SK-N-SH treated with all-trans-retinoic acid at 6 μM for 48 hours (cell line): Measurements from ENCODE around the gene SELPLG.

Experiments used
- ATAC-seq: fragments of 200-7000 bp; cut with Tn5 transposase; 3 replicates; pipeline ENCODE4 v1.9.1; 2020; ENCODE audit warnings: mild to moderate bottlenecking, moderate library complexity
- ARNTL ChIP-seq: fragments of 450-650 bp; formaldehyde crosslinking; IDR thresholded peaks from 2 replicates; pipeline ENCODE4 v1.5.0; 2020; ENCODE audit warnings: low read depth, mild to moderate bottlenecking, moderate library complexity, borderline replicate concordance
- CSDC2 ChIP-seq: fragments of 250-450 bp; sonication (Bioruptor Pico); IDR thresholded peaks from 2 replicates; pipeline ENCODE4 v1.5.0; 2020; ENCODE audit warnings: mild to moderate bottlenecking, moderate library complexity
- ESRRG ChIP-seq: fragments of 250-450 bp; sonication (Bioruptor Pico); IDR thresholded peaks from 2 replicates; pipeline ENCODE4 v1.6.1; 2021; ENCODE audit warnings: mild to moderate bottlenecking
- GLIS3 ChIP-seq: fragments of 250-450 bp; sonication (Bioruptor Pico); IDR thresholded peaks from 2 replicates; pipeline ENCODE4 v1.5.0; 2020; ENCODE audit warnings: mild to moderate bottlenecking, moderate library complexity
- ISL1 ChIP-seq: fragments of 250-450 bp; sonication (Bioruptor Pico); IDR thresholded peaks from 2 replicates; pipeline ENCODE4 v2.1.2; 2022; ENCODE audit warnings: mild to moderate bottlenecking, moderate library complexity
- OSR1 ChIP-seq: fragments of 250-450 bp; sonication (Bioruptor Pico); IDR thresholded peaks from 2 replicates; pipeline ENCODE4 v1.8.0; 2022; ENCODE audit warnings: moderate library complexity, mild to moderate bottlenecking, inconsistent platforms
- SNAI2 ChIP-seq: fragments of 250-450 bp; sonication (Bioruptor Pico); IDR thresholded peaks from 2 replicates; pipeline ENCODE4 v1.5.0; 2020; ENCODE audit warnings: mild to moderate bottlenecking, moderate library complexity
- TCF4 ChIP-seq: fragments of 250-450 bp; sonication (Bioruptor Pico); IDR thresholded peaks from 2 replicates; pipeline ENCODE4 v1.8.0; 2021; ENCODE audit warnings: mild to moderate bottlenecking, moderate library complexity, borderline replicate concordance
- TOX ChIP-seq: fragments of 250-450 bp; sonication (Bioruptor Pico); IDR thresholded peaks from 2 replicates; pipeline ENCODE4 v1.8.0; 2021; ENCODE audit warnings: mild to moderate bottlenecking, moderate library complexity, borderline replicate concordance
- ZFP3 ChIP-seq: fragments of 250-450 bp; sonication (Bioruptor Pico); IDR thresholded peaks from 2 replicates; pipeline ENCODE4 v1.5.0; 2020; ENCODE audit warnings: mild to moderate bottlenecking, moderate library complexity
- ZFP30 ChIP-seq: fragments of 450-650 bp; formaldehyde crosslinking; IDR thresholded peaks from 2 replicates; pipeline ENCODE4 v1.5.0; 2022; ENCODE audit warnings: mild to moderate bottlenecking, moderate library complexity
- ZNF70 ChIP-seq: fragments of 450-650 bp; formaldehyde crosslinking; IDR thresholded peaks from 2 replicates; pipeline ENCODE4 v1.5.0; 2020; ENCODE audit warnings: mild to moderate bottlenecking, moderate library complexity
- ZNF8 ChIP-seq: fragments of 450-650 bp; formaldehyde crosslinking; IDR thresholded peaks from 2 replicates; pipeline ENCODE4 v1.5.0; 2020; ENCODE audit warnings: mild to moderate bottlenecking, moderate library complexity
- TF ChIP-seq, protein P1 (sequence below): fragments of 250-450 bp; sonication (Bioruptor Pico); IDR thresholded peaks from 2 replicates; pipeline ENCODE4 v1.5.0; 2020; ENCODE audit warnings: mild to moderate bottlenecking, moderate library complexity
- TF ChIP-seq, protein P2 (sequence below): fragments of 250-450 bp; sonication (Bioruptor Pico); IDR thresholded peaks from 2 replicates; pipeline ENCODE4 v1.8.0; 2021; ENCODE audit warnings: low read depth, mild to moderate bottlenecking, moderate library complexity, borderline replicate concordance
- TF ChIP-seq, protein P3 (sequence below): fragments of 250-450 bp; sonication (Bioruptor Pico); IDR thresholded peaks from 2 replicates; pipeline ENCODE4 v1.5.1; 2021; ENCODE audit warnings: mild to moderate bottlenecking, moderate library complexity
- TF ChIP-seq, protein P4 (sequence below): fragments of 250-450 bp; sonication (Bioruptor Pico); IDR thresholded peaks from 2 replicates; pipeline ENCODE4 v1.8.0; 2020; ENCODE audit warnings: mild to moderate bottlenecking, moderate library complexity, borderline replicate concordance
- TF ChIP-seq, protein P5 (sequence below): fragments of 250-450 bp; sonication (Bioruptor Pico); IDR thresholded peaks from 2 replicates; pipeline ENCODE4 v1.5.1; 2020; ENCODE audit warnings: low read depth, mild to moderate bottlenecking, moderate library complexity

SELPLG gene

DNA sequence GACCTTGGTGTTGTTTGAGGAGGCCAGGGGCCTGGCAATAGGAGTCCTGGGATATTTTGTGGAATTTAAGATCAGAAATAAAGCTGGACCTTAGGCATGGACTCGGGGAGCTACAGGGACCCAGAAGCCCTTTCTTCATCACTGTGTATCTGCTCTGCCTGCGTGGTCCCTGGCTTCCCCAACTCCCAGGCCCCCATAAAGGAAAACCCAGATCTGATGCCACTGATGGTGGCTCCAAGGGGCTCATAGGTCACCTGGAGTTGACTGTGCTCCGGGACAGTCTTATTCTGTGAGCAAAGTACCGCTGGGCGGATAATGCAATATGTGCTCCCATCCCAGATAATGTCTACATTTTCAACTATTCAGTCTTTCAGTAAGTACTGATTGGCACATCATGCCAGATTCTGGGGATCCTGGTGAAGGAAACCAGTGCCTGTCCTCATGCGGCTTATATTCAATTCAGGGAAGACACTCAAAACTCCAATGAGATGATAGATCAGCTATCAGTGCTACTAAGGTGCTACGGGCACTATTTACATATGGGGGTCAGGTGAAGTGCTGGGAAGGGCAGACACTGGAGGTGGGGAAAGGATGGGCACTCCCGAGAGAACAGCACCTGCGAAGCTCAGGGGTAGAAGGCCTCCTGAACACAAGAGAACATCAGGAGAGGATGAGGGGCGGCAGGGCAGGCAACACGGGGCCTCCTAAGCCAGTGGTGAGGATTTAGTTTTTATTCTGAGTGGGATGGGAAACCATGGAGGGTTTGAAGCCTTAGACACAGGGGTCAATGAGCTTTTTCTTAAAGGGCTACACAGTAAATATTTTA lies 5.5 kb upstream of the SELPLG start (continued):
- TF ChIP-seq ESRRG (CRISPR knock-in tag) (no peak), ARNTL (CRISPR knock-in tag) (no peak), TCF4 (CRISPR knock-in tag) (no peak), ZFP30 (no peak)

DNA sequence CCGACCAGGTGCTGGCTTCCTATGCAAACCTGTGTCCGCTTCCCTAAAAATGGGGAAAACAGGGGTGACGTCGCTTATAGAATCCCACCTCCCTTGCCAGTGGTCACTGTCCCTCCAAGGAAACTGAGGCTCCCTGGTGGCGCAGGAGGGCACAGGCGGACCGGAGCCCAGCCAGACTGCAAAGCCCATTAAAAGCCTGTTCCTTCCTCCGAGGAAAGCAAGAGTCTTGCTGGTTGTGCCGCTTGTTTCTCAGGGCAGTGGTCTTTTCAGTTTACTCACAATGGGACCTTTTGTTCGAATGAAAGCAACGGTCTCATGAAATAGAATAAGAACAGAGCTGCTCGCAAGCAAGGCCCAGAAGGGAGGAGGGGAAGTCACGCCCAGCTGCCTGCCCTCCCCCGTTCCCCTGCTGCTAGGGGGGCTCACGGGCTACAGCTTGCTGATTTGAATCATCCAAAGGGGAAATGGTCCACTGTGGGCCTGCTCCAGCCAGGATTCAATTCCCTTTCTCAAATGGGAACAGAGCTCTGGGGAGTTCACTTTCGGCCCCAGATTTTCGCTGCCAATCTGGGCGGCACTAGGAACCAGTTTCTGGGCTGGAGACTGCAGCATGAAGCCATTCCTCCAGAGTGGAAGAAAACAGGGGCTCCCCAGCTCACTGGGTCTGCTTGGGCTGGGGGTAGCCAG lies 4.6 kb upstream of the SELPLG start:
- no peak for ATAC-seq
- TF ChIP-seq OSR1 (CRISPR knock-in tag): no peak
- no peak for TF ChIP-seq GLIS3 (CRISPR knock-in tag)
- TF ChIP-seq, protein P1, sequence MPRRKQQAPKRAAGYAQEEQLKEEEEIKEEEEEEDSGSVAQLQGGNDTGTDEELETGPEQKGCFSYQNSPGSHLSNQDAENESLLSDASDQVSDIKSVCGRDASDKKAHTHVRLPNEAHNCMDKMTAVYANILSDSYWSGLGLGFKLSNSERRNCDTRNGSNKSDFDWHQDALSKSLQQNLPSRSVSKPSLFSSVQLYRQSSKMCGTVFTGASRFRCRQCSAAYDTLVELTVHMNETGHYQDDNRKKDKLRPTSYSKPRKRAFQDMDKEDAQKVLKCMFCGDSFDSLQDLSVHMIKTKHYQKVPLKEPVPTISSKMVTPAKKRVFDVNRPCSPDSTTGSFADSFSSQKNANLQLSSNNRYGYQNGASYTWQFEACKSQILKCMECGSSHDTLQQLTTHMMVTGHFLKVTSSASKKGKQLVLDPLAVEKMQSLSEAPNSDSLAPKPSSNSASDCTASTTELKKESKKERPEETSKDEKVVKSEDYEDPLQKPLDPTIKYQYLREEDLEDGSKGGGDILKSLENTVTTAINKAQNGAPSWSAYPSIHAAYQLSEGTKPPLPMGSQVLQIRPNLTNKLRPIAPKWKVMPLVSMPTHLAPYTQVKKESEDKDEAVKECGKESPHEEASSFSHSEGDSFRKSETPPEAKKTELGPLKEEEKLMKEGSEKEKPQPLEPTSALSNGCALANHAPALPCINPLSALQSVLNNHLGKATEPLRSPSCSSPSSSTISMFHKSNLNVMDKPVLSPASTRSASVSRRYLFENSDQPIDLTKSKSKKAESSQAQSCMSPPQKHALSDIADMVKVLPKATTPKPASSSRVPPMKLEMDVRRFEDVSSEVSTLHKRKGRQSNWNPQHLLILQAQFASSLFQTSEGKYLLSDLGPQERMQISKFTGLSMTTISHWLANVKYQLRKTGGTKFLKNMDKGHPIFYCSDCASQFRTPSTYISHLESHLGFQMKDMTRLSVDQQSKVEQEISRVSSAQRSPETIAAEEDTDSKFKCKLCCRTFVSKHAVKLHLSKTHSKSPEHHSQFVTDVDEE (CRISPR knock-in tag): no peak
- no peak for TF ChIP-seq ZFP30
- no peak for TF ChIP-seq TOX (CRISPR knock-in tag)
- TF ChIP-seq ZFP3: no peak
- TF ChIP-seq ESRRG (CRISPR knock-in tag): no peak
- TF ChIP-seq ZNF8 (CRISPR knock-in tag): no peak
- TF ChIP-seq ISL1: no peak
- no peak for TF ChIP-seq ZNF70 (CRISPR knock-in tag)
- no peak for TF ChIP-seq SNAI2 (CRISPR knock-in tag)
- TF ChIP-seq CSDC2: no peak
- TF ChIP-seq, protein P2, sequence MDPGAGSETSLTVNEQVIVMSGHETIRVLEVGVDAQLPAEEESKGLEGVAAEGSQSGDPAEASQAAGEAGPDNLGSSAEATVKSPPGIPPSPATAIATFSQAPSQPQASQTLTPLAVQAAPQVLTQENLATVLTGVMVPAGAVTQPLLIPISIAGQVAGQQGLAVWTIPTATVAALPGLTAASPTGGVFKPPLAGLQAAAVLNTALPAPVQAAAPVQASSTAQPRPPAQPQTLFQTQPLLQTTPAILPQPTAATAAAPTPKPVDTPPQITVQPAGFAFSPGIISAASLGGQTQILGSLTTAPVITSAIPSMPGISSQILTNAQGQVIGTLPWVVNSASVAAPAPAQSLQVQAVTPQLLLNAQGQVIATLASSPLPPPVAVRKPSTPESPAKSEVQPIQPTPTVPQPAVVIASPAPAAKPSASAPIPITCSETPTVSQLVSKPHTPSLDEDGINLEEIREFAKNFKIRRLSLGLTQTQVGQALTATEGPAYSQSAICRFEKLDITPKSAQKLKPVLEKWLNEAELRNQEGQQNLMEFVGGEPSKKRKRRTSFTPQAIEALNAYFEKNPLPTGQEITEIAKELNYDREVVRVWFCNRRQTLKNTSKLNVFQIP (CRISPR knock-in tag): no peak
- TF ChIP-seq, protein P3, sequence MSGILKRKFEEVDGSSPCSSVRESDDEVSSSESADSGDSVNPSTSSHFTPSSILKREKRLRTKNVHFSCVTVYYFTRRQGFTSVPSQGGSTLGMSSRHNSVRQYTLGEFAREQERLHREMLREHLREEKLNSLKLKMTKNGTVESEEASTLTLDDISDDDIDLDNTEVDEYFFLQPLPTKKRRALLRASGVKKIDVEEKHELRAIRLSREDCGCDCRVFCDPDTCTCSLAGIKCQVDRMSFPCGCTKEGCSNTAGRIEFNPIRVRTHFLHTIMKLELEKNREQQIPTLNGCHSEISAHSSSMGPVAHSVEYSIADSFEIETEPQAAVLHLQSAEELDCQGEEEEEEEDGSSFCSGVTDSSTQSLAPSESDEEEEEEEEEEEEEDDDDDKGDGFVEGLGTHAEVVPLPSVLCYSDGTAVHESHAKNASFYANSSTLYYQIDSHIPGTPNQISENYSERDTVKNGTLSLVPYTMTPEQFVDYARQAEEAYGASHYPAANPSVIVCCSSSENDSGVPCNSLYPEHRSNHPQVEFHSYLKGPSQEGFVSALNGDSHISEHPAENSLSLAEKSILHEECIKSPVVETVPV (CRISPR knock-in tag): no peak

DNA sequence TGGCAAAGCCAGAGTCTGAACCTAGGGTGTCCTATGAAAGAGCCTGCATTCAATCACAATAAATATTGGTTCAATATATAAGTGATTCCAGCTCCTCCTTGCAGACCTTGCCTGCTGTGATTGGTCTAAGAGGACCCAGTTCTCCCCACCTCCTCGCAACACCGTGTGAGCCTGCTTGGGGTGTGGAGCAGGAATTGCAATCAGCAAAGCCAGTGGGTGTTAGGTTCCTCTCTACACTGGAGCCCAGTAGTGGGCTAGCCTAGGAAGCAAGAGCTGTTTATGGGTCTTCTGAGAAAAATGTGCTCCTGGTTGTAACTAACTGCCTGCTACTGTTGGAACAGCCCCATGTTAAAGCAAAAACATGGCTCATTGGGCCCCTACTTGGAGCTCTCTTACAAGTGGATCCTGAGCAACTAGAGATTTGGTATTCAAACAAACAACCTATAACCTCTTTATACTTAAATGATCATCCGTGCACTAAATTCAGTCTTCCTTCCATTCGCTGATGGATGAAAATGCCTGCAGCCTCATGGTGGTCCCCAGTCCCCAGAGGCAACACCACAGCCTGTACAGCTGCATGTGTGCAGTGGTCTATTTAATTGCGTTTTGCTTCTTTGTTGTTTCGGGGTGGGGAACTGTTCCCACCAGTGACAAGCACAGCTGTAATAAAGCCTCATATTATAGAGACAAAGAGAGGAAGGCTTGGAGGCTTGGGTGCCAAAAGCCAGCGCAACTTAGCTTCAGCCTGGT lies 3.7 kb upstream of the SELPLG start:
- no peak for ATAC-seq
- TF ChIP-seq SNAI2 (CRISPR knock-in tag): no peak
- TF ChIP-seq, protein P4, sequence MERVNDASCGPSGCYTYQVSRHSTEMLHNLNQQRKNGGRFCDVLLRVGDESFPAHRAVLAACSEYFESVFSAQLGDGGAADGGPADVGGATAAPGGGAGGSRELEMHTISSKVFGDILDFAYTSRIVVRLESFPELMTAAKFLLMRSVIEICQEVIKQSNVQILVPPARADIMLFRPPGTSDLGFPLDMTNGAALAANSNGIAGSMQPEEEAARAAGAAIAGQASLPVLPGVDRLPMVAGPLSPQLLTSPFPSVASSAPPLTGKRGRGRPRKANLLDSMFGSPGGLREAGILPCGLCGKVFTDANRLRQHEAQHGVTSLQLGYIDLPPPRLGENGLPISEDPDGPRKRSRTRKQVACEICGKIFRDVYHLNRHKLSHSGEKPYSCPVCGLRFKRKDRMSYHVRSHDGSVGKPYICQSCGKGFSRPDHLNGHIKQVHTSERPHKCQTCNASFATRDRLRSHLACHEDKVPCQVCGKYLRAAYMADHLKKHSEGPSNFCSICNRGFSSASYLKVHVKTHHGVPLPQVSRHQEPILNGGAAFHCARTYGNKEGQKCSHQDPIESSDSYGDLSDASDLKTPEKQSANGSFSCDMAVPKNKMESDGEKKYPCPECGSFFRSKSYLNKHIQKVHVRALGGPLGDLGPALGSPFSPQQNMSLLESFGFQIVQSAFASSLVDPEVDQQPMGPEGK (CRISPR knock-in tag): no peak
- TF ChIP-seq, protein P5, sequence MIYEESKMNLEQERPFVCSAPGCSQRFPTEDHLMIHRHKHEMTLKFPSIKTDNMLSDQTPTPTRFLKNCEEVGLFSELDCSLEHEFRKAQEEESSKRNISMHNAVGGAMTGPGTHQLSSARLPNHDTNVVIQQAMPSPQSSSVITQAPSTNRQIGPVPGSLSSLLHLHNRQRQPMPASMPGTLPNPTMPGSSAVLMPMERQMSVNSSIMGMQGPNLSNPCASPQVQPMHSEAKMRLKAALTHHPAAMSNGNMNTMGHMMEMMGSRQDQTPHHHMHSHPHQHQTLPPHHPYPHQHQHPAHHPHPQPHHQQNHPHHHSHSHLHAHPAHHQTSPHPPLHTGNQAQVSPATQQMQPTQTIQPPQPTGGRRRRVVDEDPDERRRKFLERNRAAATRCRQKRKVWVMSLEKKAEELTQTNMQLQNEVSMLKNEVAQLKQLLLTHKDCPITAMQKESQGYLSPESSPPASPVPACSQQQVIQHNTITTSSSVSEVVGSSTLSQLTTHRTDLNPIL (CRISPR knock-in tag): no peak
- no peak for TF ChIP-seq ESRRG (CRISPR knock-in tag)
- no peak for TF ChIP-seq OSR1 (CRISPR knock-in tag)
- no peak for TF ChIP-seq ZNF8 (CRISPR knock-in tag)
- TF ChIP-seq, protein P2 (CRISPR knock-in tag): no peak
